Nucleus accumbens (tissue), 56 donors: ENCODE data around the gene CPLANE1.
A peak's percentile ranks its signal among the peaks of the same experiment; 100 is the strongest.

Source experiments
- DNase-seq, 56 donors: peaks; one replicate each; lab custom pipeline; 2025; lab: John Stamatoyannopoulos, UW

CPLANE1 gene

GRCh38 chr5:37075399-37075950 lies 173.7 kb downstream of the CPLANE1 start:
- no peak for DNase-seq

- peak in 33 of 56 donors; percentile 1 to 56 (median 16) for DNase-seq
Observed at GRCh38 chr5:37071901-37072581, 177.1 kb downstream of the CPLANE1 start.

- peak in 1 of 56 donors; percentile 13 for DNase-seq
Observed at GRCh38 chr5:37071487-37071886, 177.7 kb downstream of the CPLANE1 start.

- no peak for DNase-seq
Observed at GRCh38 chr5:37064442-37064841, 184.7 kb downstream of the CPLANE1 start.

- DNase-seq: peak in 2 of 56 donors; percentile 2 to 49
Observed at GRCh38 chr5:37063739-37064138, 185.4 kb downstream of the CPLANE1 start.

- DNase-seq: no peak
Observed at GRCh38 chr5:37060030-37060429, 189.1 kb downstream of the CPLANE1 start.

GRCh38 chr5:37056762-37057161 lies 192.4 kb downstream of the CPLANE1 start:
- no peak for DNase-seq
